B cell (primary cell): ENCODE results near the gene LEMD3. TPM values are rescaled to one million over a fixed set of nuclear protein-coding genes. Genes with fewer than 3 reads are reported as not detected.

ENCODE experiments used
- ATAC-seq: fragments of 200-7000 bp; cut with Tn5 transposase; one replicate; pipeline ENCODE4 v1.10.0; 2021; ENCODE audit warnings: low read depth, mild to moderate bottlenecking, moderate number of reproducible peaks, moderate library complexity
- CTCF ChIA-PET: fragments of 350-600 bp; sonication (Branson Sonifier 250); formaldehyde crosslinking; loops from one replicate; lab custom pipeline; 2021; ENCODE audit warnings: antibody characterized with exemption, inconsistent platforms; lab: Charles Lee
- POLR2A ChIA-PET: fragments of 350-600 bp; sonication (Branson Sonifier 250); formaldehyde crosslinking; loops from one replicate; lab custom pipeline; 2021; ENCODE audit warnings: antibody characterized with exemption; lab: Charles Lee
- DNase-seq: peaks from one replicate; pipeline ENCODE4 v3.0.0; 2013
- H2AFZ ChIP-seq: 2 replicates; pipeline ENCODE4 v1.6.1; 2012; ENCODE audit warnings: mild to moderate bottlenecking, low read depth, low read length; ENCODE audit not compliant: insufficient read depth, poor library complexity, severe bottlenecking
- H3K27ac ChIP-seq, 2 donors: 1 replicate in 1 of 2; 2 replicates in 1 of 2; pipeline ENCODE4 v1.5.1; 2012 to 2013; ENCODE audit warnings: low read length in 2 of 2, mild to moderate bottlenecking in 2 of 2, moderate library complexity in 1 of 2
- H3K27me3 ChIP-seq, 4 experiments: fragments of 200-600 bp in 1 of 4; sonication (generic) in 1 of 4; replicated peaks in 1 of 4; 1 replicate in 2 of 4; 2 replicates in 2 of 4; pipeline versions ENCODE4 v1.6.1 to v1.7.0; 2013 to 2016; ENCODE audit warnings: low read length in 3 of 4, mild to moderate bottlenecking in 2 of 4, mixed read lengths in 1 of 4, moderate library complexity in 1 of 4; ENCODE audit not compliant: insufficient read depth in 4 of 4, control insufficient read depth in 3 of 4; ENCODE audit errors: control extremely low read depth in 1 of 4
- H3K36me3 ChIP-seq, 2 experiments: replicated peaks in 1 of 2; 1 replicate in 1 of 2; 2 replicates in 1 of 2; pipeline versions ENCODE4 v1.6.1 to v1.7.1; 2013; ENCODE audit warnings: low read length in 1 of 2; ENCODE audit not compliant: insufficient read depth in 2 of 2, control insufficient read depth in 1 of 2; ENCODE audit errors: control extremely low read depth in 1 of 2, extremely low read depth in 1 of 2
- H3K4me1 ChIP-seq, 2 donors: fragments of 200-600 bp in 1 of 2; sonication (generic) in 1 of 2; 1 replicate in 1 of 2; 2 replicates in 1 of 2; pipeline versions ENCODE4 v1.5.1 to v1.6.1; 2013 to 2017; ENCODE audit warnings: low read length in 2 of 2; ENCODE audit not compliant: control insufficient read depth in 2 of 2, insufficient read depth in 2 of 2
- H3K4me2 ChIP-seq: replicated peaks from 2 replicates; pipeline ENCODE3; 2012; ENCODE audit warnings: mild to moderate bottlenecking, low read depth, low read length; ENCODE audit not compliant: poor library complexity, severe bottlenecking
- H3K4me3 ChIP-seq, 5 experiments: fragments of 200-600 bp in 1 of 5; sonication (generic) in 1 of 5; 1 replicate in 3 of 5; 2 replicates in 2 of 5; pipeline versions ENCODE4 v1.5.1 to v1.7.0; 2011 to 2016; ENCODE audit warnings: low read length in 4 of 5, mild to moderate bottlenecking in 4 of 5, low read depth in 2 of 5, control low read depth in 1 of 5, moderate library complexity in 1 of 5; ENCODE audit not compliant: insufficient read depth in 1 of 5; ENCODE audit errors: control extremely low read depth in 1 of 5, extremely low read depth in 1 of 5
- H3K79me2 ChIP-seq: fragments of 200-600 bp; sonication (generic); one replicate; pipeline ENCODE4 v1.6.0; 2016; ENCODE audit warnings: low read length; ENCODE audit not compliant: control insufficient read depth, insufficient read depth
- H3K9ac ChIP-seq: fragments of 200-600 bp; sonication (generic); 2 replicates; pipeline ENCODE4 v1.6.1; 2017; ENCODE audit warnings: mild to moderate bottlenecking, low read length, moderate library complexity
- H3K9me3 ChIP-seq, 3 donors: one replicate each; pipeline versions ENCODE4 v1.6.1 to v1.7.1; 2013; ENCODE audit warnings: low read length in 2 of 3; ENCODE audit not compliant: control insufficient read depth in 2 of 3, insufficient read depth in 1 of 3; ENCODE audit errors: control extremely low read depth in 1 of 3
- H4K20me1 ChIP-seq: 2 replicates; pipeline ENCODE4 v1.6.0; 2012; ENCODE audit warnings: mild to moderate bottlenecking, low read length; ENCODE audit not compliant: insufficient read depth, control insufficient read depth, poor library complexity, severe bottlenecking
- H3K27ac Mint-ChIP-seq: one replicate; pipeline ENCODE4 v1.8.0; 2021; ENCODE audit warnings: mixed read lengths
- H3K27me3 Mint-ChIP-seq: one replicate; pipeline ENCODE4 v1.8.0; 2021; ENCODE audit warnings: mixed read lengths
- H3K4me1 Mint-ChIP-seq: one replicate; pipeline ENCODE4 v1.8.0; 2021; ENCODE audit warnings: mixed read lengths
- H3K4me3 Mint-ChIP-seq: one replicate; pipeline ENCODE4 v1.8.0; 2021; ENCODE audit warnings: mixed read lengths
- H3K9me3 Mint-ChIP-seq: one replicate; pipeline ENCODE4 v1.8.0; 2022; ENCODE audit warnings: mixed read lengths; ENCODE audit not compliant: insufficient read depth
- CTCF ChIP-seq: fragments of 200-600 bp; IDR thresholded peaks from one replicate; pipeline ENCODE4 v1.8.0; 2022; ENCODE audit warnings: antibody characterized with exemption, mild to moderate bottlenecking
- EZH2 ChIP-seq: IDR thresholded peaks from 2 replicates; pipeline ENCODE4 v1.6.1; 2012; ENCODE audit warnings: borderline replicate concordance, low read depth, mild to moderate bottlenecking, moderate library complexity, low read length; ENCODE audit not compliant: insufficient read depth, poor library complexity, severe bottlenecking
- WGBS: methylation state at CpG from one replicate; pipeline ENCODE4 v1.1.5; 2013; ENCODE audit warnings: missing lambda C conversion rate; ENCODE audit not compliant: insufficient coverage; 5-methylcytosine and 5-hydroxymethylcytosine counted together
- intact Hi-C: fragments of 100-400 bp; cut with micrococcal nuclease; formaldehyde crosslinking; loops from one replicate; pipeline ENCODE4 v1.10.0; 2022
- polyA plus RNA-seq: library from polyadenylated mRNA; depleted of rRNA; stranded (reverse); fragments of >200 nt; gene quantifications from 2 replicates; pipeline ENCODE4 v1.2.3, GENCODE V29; 2012
- total RNA-seq, 2 donors: library from RNA; stranded (reverse); fragments of 120-200 nt in 1 of 2; gene quantifications; 1 replicate in 1 of 2; 2 replicates in 1 of 2; pipeline versions ENCODE4 v1.2.3 to v1.2.4, GENCODE V29; 2013 to 2022

LEMD3 gene
- total and polyA plus RNA-seq, 2 donors (not counting 1 experiment from before 2014, with no cell fraction given), result 19.4 to 71.8 TPM

DNA sequence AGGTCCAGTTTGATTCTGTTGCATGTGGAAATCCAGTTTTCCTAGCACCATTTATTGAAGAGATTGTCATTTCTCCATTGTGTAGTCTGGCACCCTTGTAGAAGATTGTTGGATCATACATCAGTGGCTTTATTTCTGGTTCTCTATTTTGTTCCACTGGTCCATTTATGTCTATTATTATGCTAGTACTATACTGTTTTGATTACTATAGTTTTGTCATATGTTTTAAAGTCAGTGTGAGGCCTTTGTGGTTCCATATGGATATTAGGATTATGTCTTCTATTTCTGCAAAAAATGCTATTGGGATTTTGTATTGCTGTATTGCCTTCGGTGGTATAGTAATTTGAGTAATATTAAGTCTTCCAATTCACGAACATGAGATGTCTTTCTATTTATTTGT is 51.4 kb downstream of the LEMD3 start:
- H3K4me3 ChIP-seq, result no peak overlapping the region
- H4K20me1 ChIP-seq, result peaks cover 4% of the 10 kb centered on the region
- peaks cover 9% of the 10 kb centered on the region for H3K9me3 Mint-ChIP-seq
- no peaks in the 10 kb centered on the region for H3K4me1 ChIP-seq
- peaks cover under 1% of the 10 kb centered on the region for H3K4me1 Mint-ChIP-seq
- no peak overlapping the region for H2AFZ ChIP-seq
- H3K27me3 Mint-ChIP-seq, result no peaks in the 10 kb centered on the region
- DNase-seq (no peak), ATAC-seq (no peak)
- intact Hi-C loops, result no loop called here
- H3K27ac Mint-ChIP-seq, result no peak overlapping the region
- H3K79me2 ChIP-seq, result peaks cover 56% of the 10 kb centered on the region
- H3K9me3 ChIP-seq, result peaks cover 6 to 15% (median 11%) of the 10 kb centered on the region in 3 donors
- no CpG with 5 or more reads among the region's 2 CpGs for WGBS
- no peak overlapping the region for H3K4me3 Mint-ChIP-seq
- CTCF ChIA-PET, result no interaction called here
- H3K36me3 ChIP-seq, result peaks cover 4 to 47% of the 10 kb centered on the region in 2 experiments
- no peak overlapping the region for H3K27ac ChIP-seq
- no peaks in the 10 kb centered on the region for H3K27me3 ChIP-seq
- TF ChIP-seq CTCF (no peak), EZH2 (no peak)
- no peak overlapping the region for H3K9ac ChIP-seq
- POLR2A ChIA-PET, result no interaction called here
- no peak overlapping the region for H3K4me2 ChIP-seq

- Mint-ChIP-seq H3K27ac (no peak overlapping the region), H3K9me3 (peaks cover 8% of the 10 kb centered on the region), H3K4me1 (peaks cover 15% of the 10 kb centered on the region), H3K27me3 (no peaks in the 10 kb centered on the region), H3K4me3 (no peak overlapping the region)
- Histone ChIP-seq H3K4me1 (peaks cover 0 to 2% of the 10 kb centered on the region in 2 donors), H4K20me1 (peaks cover 26% of the 10 kb centered on the region), H3K79me2 (peaks cover 71% of the 10 kb centered on the region), H2AFZ (no peak overlapping the region), H3K4me3 (no peak overlapping the region), H3K27ac (no peak overlapping the region), H3K36me3 (peaks cover 13 to 18% of the 10 kb centered on the region in 2 experiments), H3K4me2 (no peak overlapping the region), H3K27me3 (no peaks in the 10 kb centered on the region), H3K9me3 (peaks cover 0 to 10% (median 8%) of the 10 kb centered on the region in 3 donors), H3K9ac (no peak overlapping the region)
- no peak for DNase-seq
- POLR2A ChIA-PET, result no interaction called here
- ATAC-seq, result no peak
- intact Hi-C loops, result no loop called here
- CTCF ChIA-PET, result interaction anchor here (1.5 kb wide), 1 partner anchor 338 kb away, joined by 5 read pairs; no protein-coding TSS in a partner anchor
- WGBS, result no CpG with 5 or more reads among the region's 1 CpG
- TF ChIP-seq EZH2 (no peak), CTCF (no peak)
These were observed 60.1 kb downstream of the LEMD3 start for GRCh38 chr12:65229441-65229840.
